Sigmoid colon (tissue), 7 donors: ENCODE measurements around the gene XYLT1. TPM values are rescaled to one million over a fixed set of nuclear protein-coding genes. Genes with fewer than 3 reads are reported as not detected.

Experiments used
- DNase-seq: peaks from one replicate; pipeline ENCODE4 v3.0.0-alpha.2; 2019
- H3K27ac ChIP-seq, 4 donors: fragments of 200-600 bp; sonication (generic); one replicate each; pipeline ENCODE4 v1.5.1; 2016 to 2019; ENCODE audit warnings: mild to moderate bottlenecking in 1 of 4
- H3K27me3 ChIP-seq, 3 donors: fragments of 200-600 bp; sonication (generic); one replicate each; pipeline ENCODE4 v1.5.1; 2019; ENCODE audit warnings: mild to moderate bottlenecking in 1 of 3
- H3K36me3 ChIP-seq, 4 donors: fragments of 200-600 bp; sonication (generic); one replicate each; pipeline ENCODE4 v1.5.1; 2016 to 2019
- H3K4me1 ChIP-seq, 4 donors: fragments of 200-600 bp; sonication (generic); one replicate each; pipeline ENCODE4 v1.5.1; 2017 to 2019
- H3K4me3 ChIP-seq, 4 donors: fragments of 200-600 bp; sonication (generic); one replicate each; pipeline ENCODE4 v1.5.1; 2017 to 2019; ENCODE audit warnings: mild to moderate bottlenecking in 2 of 4, moderate library complexity in 1 of 4
- H3K9me3 ChIP-seq, 4 donors: fragments of 200-600 bp in 3 of 4; sonication (generic) in 3 of 4; one replicate each; pipeline versions ENCODE4 v1.5.1 to v1.6.1; 2013 to 2019
- CTCF ChIP-seq, 4 experiments: fragments of 450-650 bp in 3 of 4; fragments of 200-600 bp in 1 of 4; IDR thresholded peaks; one replicate each; pipeline ENCODE4 v1.5.1; 2016 to 2019; ENCODE audit warnings: antibody characterized with exemption in 4 of 4, mild to moderate bottlenecking in 3 of 4, moderate library complexity in 2 of 4
- EP300 ChIP-seq, 4 donors: sonication (generic); formaldehyde crosslinking; IDR thresholded peaks; one replicate each; pipeline ENCODE4 v1.6.1; 2017; ENCODE audit warnings: antibody characterized with exemption in 4 of 4
- POLR2A ChIP-seq, 2 donors: fragments of 450-650 bp; IDR thresholded peaks; one replicate each; pipeline ENCODE4 v1.6.1; 2016; ENCODE audit warnings: antibody characterized with exemption in 2 of 2, mild to moderate bottlenecking in 2 of 2, moderate library complexity in 2 of 2
- POLR2AphosphoS5 ChIP-seq, 4 donors: sonication (generic); formaldehyde crosslinking; IDR thresholded peaks; one replicate each; pipeline ENCODE4 v1.6.1; 2017; ENCODE audit warnings: antibody characterized with exemption in 4 of 4
- WGBS, 2 donors: extraction: QIAGEN DNeasy Blood & Tissue Kit; methylation state at CpG; one replicate each; pipeline ENCODE4 v1.1.7; 2013; 5-methylcytosine and 5-hydroxymethylcytosine counted together
- intact Hi-C: fragments of 100-400 bp; cut with DNase I; formaldehyde crosslinking; loops from one replicate; pipeline ENCODE4 v1.15.1; 2023
- polyA plus RNA-seq, 3 donors: library from polyadenylated mRNA; stranded (reverse); fragments of 200-250 nt; gene quantifications; one replicate each; pipeline ENCODE4 v1.2.3, GENCODE V29; 2013
- total RNA-seq, 4 donors: library from RNA; depleted of rRNA; stranded (reverse); fragments of >200 nt; gene quantifications; one replicate each; pipeline ENCODE4 v1.1.0, GENCODE V29; 2016
- donor health status: healthy with polysubstance abuse.
- donor health status: Bipolar disorder and iron deficiency.
- donor health status: healthy.

The XYLT1 gene
- total and polyA plus RNA-seq, 7 donors = 0.60 to 33.2 (median 23.0) TPM

- Histone ChIP-seq H3K9me3 (no peaks in the 10 kb centered on the region), H3K27ac (peak overlapping the region in 3 of 4 donors; percentile 46 to 84 (median 65)), H3K27me3 (no peaks in the 10 kb centered on the region), H3K4me3 (no peak overlapping the region), H3K36me3 (no peaks in the 10 kb centered on the region), H3K4me1 (peaks cover 0 to 45% (median 41%) of the 10 kb centered on the region in 4 donors)
- TF ChIP-seq CTCF (IDR thresholded peaks at IDR 0.05) (no peak), POLR2AphosphoS5 (IDR thresholded peaks at IDR 0.05) (no peak), EP300 (IDR thresholded peaks at IDR 0.05) (no peak), POLR2A (IDR thresholded peaks at IDR 0.05) (no peak)
- intact Hi-C loops = loop anchor here (2.0 kb wide), 1 partner anchor 191 kb away; no protein-coding TSS in a partner anchor
- no peak for DNase-seq
- WGBS, 2 donors = 18 to 66% methylated on average over 9 of the region's 9 CpGs
Observed at GRCh38 chr16:17275076-17276009, 195.4 kb downstream of the XYLT1 start.

DNA sequence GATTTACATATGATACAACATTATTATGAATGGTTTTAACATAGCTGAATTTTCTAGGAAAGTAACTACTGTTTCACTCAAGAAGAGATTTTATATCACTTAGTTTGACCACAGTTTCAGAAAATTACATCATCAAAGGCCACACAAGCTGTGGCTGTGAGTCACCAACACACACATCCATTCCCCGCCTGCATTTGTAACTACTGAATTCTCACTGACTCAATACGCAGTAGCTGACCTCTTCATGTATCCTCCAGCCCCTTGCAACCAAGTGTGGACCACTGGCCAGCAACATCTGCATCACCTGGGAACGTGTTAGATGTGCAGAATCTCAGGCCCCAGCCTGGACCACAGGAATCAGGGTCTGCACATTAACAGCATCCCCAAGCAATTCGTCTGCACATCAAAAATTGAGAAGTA is 197.6 kb downstream of the XYLT1 start:
- no peak for DNase-seq
- intact Hi-C loops = loop anchor here (5.0 kb wide), 1 partner anchor 34 kb away; no protein-coding TSS in a partner anchor
- WGBS, 2 donors = 55 to 61% methylated on average over 4 of the region's 4 CpGs
- Histone ChIP-seq H3K4me1 (peaks cover 0 to 59% (median 51%) of the 10 kb centered on the region in 4 donors), H3K36me3 (no peaks in the 10 kb centered on the region), H3K4me3 (no peak overlapping the region), H3K27me3 (no peaks in the 10 kb centered on the region), H3K9me3 (no peaks in the 10 kb centered on the region), H3K27ac (peak overlapping the region; percentile 12 to 84 (median 69))
- TF ChIP-seq EP300 (IDR thresholded peaks at IDR 0.05) (no peak), CTCF (IDR thresholded peaks at IDR 0.05) (no peak), POLR2A (IDR thresholded peaks at IDR 0.05) (no peak), POLR2AphosphoS5 (IDR thresholded peaks at IDR 0.05) (peak in 1 of 4 donors; percentile 28)

DNA sequence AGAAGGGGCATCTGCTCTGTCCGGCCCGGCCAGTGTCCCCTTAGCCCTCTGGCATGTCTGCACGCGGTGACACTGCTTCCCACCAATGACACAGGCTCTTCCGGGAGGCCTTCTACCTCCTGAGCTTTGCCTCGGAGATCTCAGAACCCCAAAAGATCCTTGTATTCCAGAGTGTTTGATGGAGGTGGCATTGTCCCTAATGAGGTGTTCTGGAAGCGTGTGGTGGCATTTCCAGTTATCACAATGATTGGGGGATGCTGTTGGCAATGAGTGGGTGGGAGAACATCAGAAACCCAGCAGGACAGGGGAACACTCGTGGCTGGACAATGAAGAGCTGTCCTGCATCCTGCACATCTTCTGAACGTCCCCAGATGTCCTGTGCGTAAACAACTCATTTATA is 198.0 kb downstream of the XYLT1 start:
- 82 to 88% methylated on average over 10 of the region's 10 CpGs for WGBS, 2 donors
- intact Hi-C loops = loop anchor here (5.0 kb wide), 1 partner anchor 35 kb away; no protein-coding TSS in a partner anchor
- TF ChIP-seq CTCF (IDR thresholded peaks at IDR 0.05) (no peak), POLR2AphosphoS5 (IDR thresholded peaks at IDR 0.05) (no peak), POLR2A (IDR thresholded peaks at IDR 0.05) (no peak), EP300 (IDR thresholded peaks at IDR 0.05) (no peak)

DNA sequence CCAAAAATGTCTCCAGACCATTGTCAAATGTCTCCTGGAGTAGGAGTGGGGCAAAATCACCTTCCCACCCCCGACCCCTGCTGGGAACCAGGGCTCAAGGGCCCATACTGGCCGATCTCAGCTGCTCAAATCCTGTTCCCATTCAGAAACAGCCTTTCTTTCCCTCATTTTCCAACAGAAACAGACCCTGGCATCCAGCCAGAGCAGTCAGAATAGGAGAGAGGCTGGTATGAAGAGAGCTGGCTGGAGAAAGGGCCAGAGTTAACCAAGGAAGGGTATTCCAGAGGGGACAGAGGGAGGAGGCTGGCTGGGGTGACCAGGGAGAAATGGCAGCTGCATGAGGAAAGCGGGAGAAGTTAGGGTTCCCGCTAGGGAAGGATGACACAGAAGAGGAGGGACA is 199.1 kb downstream of the XYLT1 start:
- H3K27ac ChIP-seq = peak overlapping the region; percentile 23 to 84 (median 69)
- no peak for DNase-seq
- no peaks in the 10 kb centered on the region for H3K36me3 ChIP-seq
- TF ChIP-seq POLR2AphosphoS5 (IDR thresholded peaks at IDR 0.05) = no peak
- no peak for TF ChIP-seq POLR2A (IDR thresholded peaks at IDR 0.05)
- H3K27me3 ChIP-seq = no peaks in the 10 kb centered on the region
- WGBS, 2 donors = 62 to 83% methylated on average over 4 of the region's 4 CpGs
- no peaks in the 10 kb centered on the region for H3K9me3 ChIP-seq
- intact Hi-C loops = loop anchor here (5.0 kb wide), 1 partner anchor 36 kb away; no protein-coding TSS in a partner anchor
- H3K4me1 ChIP-seq = peaks cover 0 to 59% (median 51%) of the 10 kb centered on the region in 4 donors
- no peak overlapping the region for H3K4me3 ChIP-seq

More for the DNA sequence above, 198.0 kb downstream of the XYLT1 start:
- no peaks in the 10 kb centered on the region for H3K27me3 ChIP-seq
- DNase-seq = no peak
- H3K4me1 ChIP-seq = peaks cover 0 to 59% (median 51%) of the 10 kb centered on the region in 4 donors
- H3K9me3 ChIP-seq = no peaks in the 10 kb centered on the region
- peak overlapping the region; percentile 12 to 84 (median 69) for H3K27ac ChIP-seq
- no peaks in the 10 kb centered on the region for H3K36me3 ChIP-seq
- H3K4me3 ChIP-seq = no peak overlapping the region

DNA sequence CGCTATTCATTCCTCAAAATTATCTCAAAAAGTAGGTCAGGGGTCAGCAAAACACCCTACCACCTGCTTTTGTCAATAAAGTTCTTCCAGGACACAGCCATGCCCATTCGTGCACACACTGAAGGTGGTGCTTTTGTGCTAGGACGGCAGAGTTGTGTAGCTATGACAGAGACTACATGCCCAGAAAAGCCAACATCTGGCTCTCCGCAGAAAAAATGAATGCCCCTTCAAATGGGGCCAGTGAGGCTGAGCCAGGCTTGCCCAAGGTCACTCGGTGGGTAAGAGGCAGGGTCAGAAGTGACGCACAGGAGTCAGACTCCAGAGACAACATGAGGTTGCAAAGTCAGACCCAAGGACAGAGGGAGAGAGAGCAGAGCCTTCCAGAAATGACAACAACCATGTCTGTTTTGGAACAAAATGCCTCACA is 200.1 kb downstream of the XYLT1 start:
- Histone ChIP-seq H3K27me3 (no peaks in the 10 kb centered on the region), H3K9me3 (no peaks in the 10 kb centered on the region), H3K4me3 (no peak overlapping the region), H3K36me3 (no peaks in the 10 kb centered on the region), H3K27ac (peak overlapping the region; percentile 23 to 84 (median 69)), H3K4me1 (peaks cover 0 to 50% (median 42%) of the 10 kb centered on the region in 4 donors)
- 16 to 72% methylated on average over 6 of the region's 6 CpGs for WGBS, 2 donors
- DNase-seq = no peak
- intact Hi-C loops = loop anchor here (5.0 kb wide), 1 partner anchor 37 kb away; no protein-coding TSS in a partner anchor
- TF ChIP-seq EP300 (IDR thresholded peaks at IDR 0.05) (no peak), POLR2A (IDR thresholded peaks at IDR 0.05) (no peak), CTCF (IDR thresholded peaks at IDR 0.05) (no peak), POLR2AphosphoS5 (IDR thresholded peaks at IDR 0.05) (no peak)
